Panc1 (cell line): ENCODE data around the gene AKT3. TPM values are rescaled to one million over a fixed set of nuclear protein-coding genes. Genes with fewer than 3 reads are reported as not detected.

ENCODE experiments used
- ATAC-seq: fragments of 200-7000 bp; cut with Tn5 transposase; 2 replicates; pipeline ENCODE4 v1.9.1; 2020; ENCODE audit warnings: mild to moderate bottlenecking, moderate library complexity
- BruUV-seq: library from RNA; stranded (reverse); fragments of 400-500 nt; replicated peaks from 2 replicates; lab custom pipeline; 2021; lab: Mats Ljungman, UMichigan
- CTCF ChIA-PET: fragments of 300-600 bp; sonication (Branson Sonifier 250); formaldehyde crosslinking; loops from one replicate; lab custom pipeline; 2022; ENCODE audit warnings: antibody characterized with exemption; lab: Charles Lee
- POLR2A ChIA-PET: fragments of 300-600 bp; sonication (Branson Sonifier 250); formaldehyde crosslinking; loops from one replicate; lab custom pipeline; 2022; ENCODE audit warnings: antibody characterized with exemption; lab: Charles Lee
- DNase-seq: peaks from one replicate; pipeline ENCODE4 v3.0.0-alpha.2; 2010; ENCODE audit warnings: low read depth, low spot score
- H3K27ac ChIP-seq: 2 replicates; pipeline ENCODE4 v1.5.1; 2011; ENCODE audit warnings: mild to moderate bottlenecking, low read length, inconsistent platforms
- H3K27me3 ChIP-seq: fragments of 200-500 bp; sonication (Bioruptor generic); 2 replicates; pipeline ENCODE4 v1.6.0; 2014; ENCODE audit warnings: low read length, inconsistent platforms; ENCODE audit not compliant: control insufficient read depth, insufficient read depth
- H3K36me3 ChIP-seq: fragments of 200-500 bp; sonication (Bioruptor generic); 2 replicates; pipeline ENCODE4 v1.5.1; 2014; ENCODE audit warnings: inconsistent platforms, mild to moderate bottlenecking, low read length, moderate library complexity; ENCODE audit not compliant: control insufficient read depth, insufficient read depth
- H3K4me1 ChIP-seq: 2 replicates; pipeline ENCODE4 v1.5.1; 2011; ENCODE audit warnings: inconsistent platforms, mild to moderate bottlenecking, low read length, moderate library complexity; ENCODE audit not compliant: control insufficient read depth, insufficient read depth
- H3K4me3 ChIP-seq, 2 experiments: 2 replicates each; pipeline ENCODE4 v1.5.1; 2011 to 2012; ENCODE audit warnings: low read depth in 2 of 2, low read length in 2 of 2, mild to moderate bottlenecking in 2 of 2, inconsistent platforms in 1 of 2, moderate library complexity in 1 of 2
- H3K9me3 ChIP-seq: fragments of 200-500 bp; sonication (Bioruptor generic); 2 replicates; pipeline ENCODE4 v1.5.1; 2014; ENCODE audit warnings: low read depth, mild to moderate bottlenecking, inconsistent platforms, low read length, moderate library complexity; ENCODE audit not compliant: control insufficient read depth, insufficient read depth
- POLR2AphosphoS5 ChIP-seq: IDR thresholded peaks from 2 replicates; pipeline ENCODE4 v1.6.1; 2012; ENCODE audit warnings: mild to moderate bottlenecking, low read depth, low read length, moderate library complexity
- SIN3A ChIP-seq: IDR thresholded peaks from 2 replicates; pipeline ENCODE4 v1.6.1; 2012; ENCODE audit warnings: low read depth, mild to moderate bottlenecking, low read length, moderate library complexity, borderline replicate concordance; ENCODE audit not compliant: insufficient read depth
- TCF7L2 ChIP-seq: IDR thresholded peaks from 2 replicates; pipeline ENCODE4 v1.6.1; 2011; ENCODE audit warnings: mild to moderate bottlenecking, low read depth, low read length, inconsistent platforms
- in situ Hi-C: cut with HindIII; loops from 2 replicates; pipeline ENCODE4 v1.10.0; 2016; ENCODE audit warnings: low sequenced_read_pairs, low pct_unique_long_range_greater_than_20kb
- intact Hi-C: fragments of 100-400 bp; cut with micrococcal nuclease; formaldehyde crosslinking; loops from one replicate; pipeline ENCODE4 v1.10.0; 2022; ENCODE audit not compliant: unreplicated experiment
- total RNA-seq: library from RNA; stranded (reverse); gene quantifications from one replicate; pipeline ENCODE4 v1.2.1, GENCODE V29; 2021; ENCODE audit not compliant: unreplicated experiment
- TF ChIP-seq, protein P1 (sequence below), 2 experiments: IDR thresholded peaks; 2 replicates each; pipeline ENCODE4 v1.6.1; 2011 to 2012; ENCODE audit warnings: low read depth in 2 of 2, control low read depth in 1 of 2, low read length in 1 of 2, mild to moderate bottlenecking in 1 of 2, moderate library complexity in 1 of 2; ENCODE audit not compliant: insufficient read depth in 1 of 2
- TF ChIP-seq, protein P2 (sequence below): fragments of 450-650 bp; IDR thresholded peaks from 2 replicates; pipeline ENCODE4 v1.5.1; 2017; ENCODE audit warnings: mild to moderate bottlenecking

Gene AKT3
- total RNA-seq, 1 experiment from 2014 or later: 11.0 TPM

- H3K27ac ChIP-seq: no peak overlapping the region
- in situ Hi-C loops: no loop called here
- POLR2A ChIA-PET: interaction anchor here (0.5 to 0.6 kb wide), 2 partner anchors 51 to 97 kb away, joined by 3 to 7 read pairs; no protein-coding TSS in a partner anchor
- H3K4me1 ChIP-seq: no peaks in the 10 kb centered on the region
- intact Hi-C loops: no loop called here
- H3K9me3 ChIP-seq: no peaks in the 10 kb centered on the region
- ATAC-seq (no peak), DNase-seq (no peak)
- BruUV-seq: no TSS peak
- no peak overlapping the region for H3K4me3 ChIP-seq
- no peaks in the 10 kb centered on the region for H3K36me3 ChIP-seq
- CTCF ChIA-PET: no interaction called here
- TF ChIP-seq, protein P1, sequence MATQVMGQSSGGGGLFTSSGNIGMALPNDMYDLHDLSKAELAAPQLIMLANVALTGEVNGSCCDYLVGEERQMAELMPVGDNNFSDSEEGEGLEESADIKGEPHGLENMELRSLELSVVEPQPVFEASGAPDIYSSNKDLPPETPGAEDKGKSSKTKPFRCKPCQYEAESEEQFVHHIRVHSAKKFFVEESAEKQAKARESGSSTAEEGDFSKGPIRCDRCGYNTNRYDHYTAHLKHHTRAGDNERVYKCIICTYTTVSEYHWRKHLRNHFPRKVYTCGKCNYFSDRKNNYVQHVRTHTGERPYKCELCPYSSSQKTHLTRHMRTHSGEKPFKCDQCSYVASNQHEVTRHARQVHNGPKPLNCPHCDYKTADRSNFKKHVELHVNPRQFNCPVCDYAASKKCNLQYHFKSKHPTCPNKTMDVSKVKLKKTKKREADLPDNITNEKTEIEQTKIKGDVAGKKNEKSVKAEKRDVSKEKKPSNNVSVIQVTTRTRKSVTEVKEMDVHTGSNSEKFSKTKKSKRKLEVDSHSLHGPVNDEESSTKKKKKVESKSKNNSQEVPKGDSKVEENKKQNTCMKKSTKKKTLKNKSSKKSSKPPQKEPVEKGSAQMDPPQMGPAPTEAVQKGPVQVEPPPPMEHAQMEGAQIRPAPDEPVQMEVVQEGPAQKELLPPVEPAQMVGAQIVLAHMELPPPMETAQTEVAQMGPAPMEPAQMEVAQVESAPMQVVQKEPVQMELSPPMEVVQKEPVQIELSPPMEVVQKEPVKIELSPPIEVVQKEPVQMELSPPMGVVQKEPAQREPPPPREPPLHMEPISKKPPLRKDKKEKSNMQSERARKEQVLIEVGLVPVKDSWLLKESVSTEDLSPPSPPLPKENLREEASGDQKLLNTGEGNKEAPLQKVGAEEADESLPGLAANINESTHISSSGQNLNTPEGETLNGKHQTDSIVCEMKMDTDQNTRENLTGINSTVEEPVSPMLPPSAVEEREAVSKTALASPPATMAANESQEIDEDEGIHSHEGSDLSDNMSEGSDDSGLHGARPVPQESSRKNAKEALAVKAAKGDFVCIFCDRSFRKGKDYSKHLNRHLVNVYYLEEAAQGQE (IDR thresholded peaks at IDR 0.05; ENCODE audit: insufficient read depth in 1 of 2, low read depth in 2 of 2, low read length in 1 of 2): no peak
- TF ChIP-seq TCF7L2: no peak
- no peak for TF ChIP-seq POLR2AphosphoS5
- no peak for TF ChIP-seq SIN3A
- TF ChIP-seq, protein P2, sequence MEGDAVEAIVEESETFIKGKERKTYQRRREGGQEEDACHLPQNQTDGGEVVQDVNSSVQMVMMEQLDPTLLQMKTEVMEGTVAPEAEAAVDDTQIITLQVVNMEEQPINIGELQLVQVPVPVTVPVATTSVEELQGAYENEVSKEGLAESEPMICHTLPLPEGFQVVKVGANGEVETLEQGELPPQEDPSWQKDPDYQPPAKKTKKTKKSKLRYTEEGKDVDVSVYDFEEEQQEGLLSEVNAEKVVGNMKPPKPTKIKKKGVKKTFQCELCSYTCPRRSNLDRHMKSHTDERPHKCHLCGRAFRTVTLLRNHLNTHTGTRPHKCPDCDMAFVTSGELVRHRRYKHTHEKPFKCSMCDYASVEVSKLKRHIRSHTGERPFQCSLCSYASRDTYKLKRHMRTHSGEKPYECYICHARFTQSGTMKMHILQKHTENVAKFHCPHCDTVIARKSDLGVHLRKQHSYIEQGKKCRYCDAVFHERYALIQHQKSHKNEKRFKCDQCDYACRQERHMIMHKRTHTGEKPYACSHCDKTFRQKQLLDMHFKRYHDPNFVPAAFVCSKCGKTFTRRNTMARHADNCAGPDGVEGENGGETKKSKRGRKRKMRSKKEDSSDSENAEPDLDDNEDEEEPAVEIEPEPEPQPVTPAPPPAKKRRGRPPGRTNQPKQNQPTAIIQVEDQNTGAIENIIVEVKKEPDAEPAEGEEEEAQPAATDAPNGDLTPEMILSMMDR: no peak
- H3K27me3 ChIP-seq: no peaks in the 10 kb centered on the region
Observed at GRCh38 chr1:243598433-243598832, 251.6 kb downstream of the AKT3 start.

GRCh38 chr1:243597383-243597782, 252.7 kb downstream of the AKT3 start:
- POLR2A ChIA-PET: no interaction called here
- no peak for ATAC-seq

More at GRCh38 chr1:243597383-243597782, 252.7 kb downstream of the AKT3 start:
- TF ChIP-seq, protein P2: no peak
- TF ChIP-seq, protein P1 (IDR thresholded peaks at IDR 0.05; ENCODE audit: insufficient read depth in 1 of 2, low read depth in 2 of 2, low read length in 1 of 2): no peak
- TF ChIP-seq POLR2AphosphoS5 (no peak), TCF7L2 (no peak), SIN3A (no peak)
- CTCF ChIA-PET: no interaction called here
- no peak for DNase-seq
- H3K4me3 ChIP-seq: no peak overlapping the region
- in situ Hi-C loops: no loop called here
- H3K27ac ChIP-seq: no peak overlapping the region
- no peaks in the 10 kb centered on the region for H3K36me3 ChIP-seq
- intact Hi-C loops: no loop called here
- BruUV-seq: no TSS peak
- no peaks in the 10 kb centered on the region for H3K9me3 ChIP-seq
- H3K27me3 ChIP-seq: no peaks in the 10 kb centered on the region
- no peaks in the 10 kb centered on the region for H3K4me1 ChIP-seq
